Amniotic epithelial cell (primary cell): Measurements from ENCODE around the gene CARNS1.

ENCODE experiments used
- DNase-seq: peaks from one replicate; pipeline ENCODE4 v3.0.0-alpha.2; 2010; ENCODE audit warnings: low read depth

CARNS1 gene

GRCh38 chr11:67428052-67429001 is 12.8 kb downstream of the CARNS1 start, which contains the start of gene RPS6KB2:
Gene RPS6KB2 (plus strand): TSS chr11:67428494. CDS start chr11:67428546, 52 bp downstream.
- DNase-seq = peak; percentile 96

- DNase-seq = no peak
Measured at GRCh38 chr11:67429038-67429668, 13.7 kb downstream of the CARNS1 start.

DNA sequence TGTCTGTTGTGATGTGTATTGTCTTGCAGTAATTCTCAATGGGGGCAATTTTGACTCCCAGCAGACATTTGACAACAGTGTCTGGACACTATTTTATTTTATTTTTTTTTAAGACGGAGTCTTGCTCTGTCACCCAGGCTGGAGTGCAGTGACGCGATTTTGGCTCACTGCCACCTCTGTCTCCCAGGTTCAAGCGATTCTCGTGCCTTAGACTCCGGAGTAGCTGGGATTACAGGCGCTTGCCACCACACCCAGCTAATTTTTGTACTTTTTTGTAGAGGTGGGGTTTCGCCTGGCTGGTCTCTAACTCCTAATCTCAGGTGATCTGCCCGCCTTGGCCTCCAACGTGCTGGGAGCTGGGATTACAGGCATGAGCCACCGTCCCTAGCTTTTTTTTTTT is 14.2 kb downstream of the CARNS1 start:
- no peak for DNase-seq

GRCh38 chr11:67431346-67432249 is 16.1 kb downstream of the CARNS1 start:
- no peak for DNase-seq

GRCh38 chr11:67432655-67433349 is 17.3 kb downstream of the CARNS1 start:
- no peak for DNase-seq

DNA sequence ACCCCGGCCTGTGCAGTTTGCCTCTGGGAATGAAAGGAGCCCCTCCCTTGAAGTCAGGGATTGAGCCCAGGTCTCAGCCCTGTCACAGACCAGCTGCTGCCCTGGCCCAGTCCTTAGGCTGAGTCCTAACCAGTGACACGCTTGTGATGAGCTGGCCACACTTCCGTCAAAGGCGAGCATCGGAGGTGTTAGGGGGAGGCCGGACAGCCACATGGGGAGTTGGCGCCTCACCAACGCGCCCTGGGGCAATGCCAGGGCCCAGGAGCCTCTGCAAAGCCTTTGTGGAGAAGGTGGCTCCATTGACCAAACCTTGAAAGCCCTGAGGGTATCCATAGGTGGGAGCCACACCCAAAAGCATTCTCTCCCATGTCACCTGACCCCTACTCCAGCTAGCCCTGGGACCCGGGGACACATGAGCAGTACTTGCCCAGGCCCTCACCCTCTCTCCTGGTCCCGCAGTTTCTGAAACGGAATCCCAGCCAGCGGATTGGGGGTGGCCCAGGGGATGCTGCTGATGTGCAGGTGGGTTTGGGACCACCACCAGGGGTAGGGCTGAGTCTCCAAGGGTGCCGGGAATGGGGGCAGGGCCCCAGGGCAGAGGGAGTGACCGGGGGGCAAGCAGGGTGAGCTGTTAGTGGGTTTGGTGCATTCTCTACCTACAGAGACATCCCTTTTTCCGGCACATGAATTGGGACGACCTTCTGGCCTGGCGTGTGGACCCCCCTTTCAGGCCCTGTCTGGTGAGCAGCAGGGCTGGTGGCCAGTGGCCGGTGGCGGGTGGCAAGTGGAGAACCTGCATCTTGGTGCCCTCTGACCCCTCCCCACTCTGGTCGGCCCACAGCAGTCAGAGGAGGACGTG is 18.3 kb downstream of the CARNS1 start:
- no peak for DNase-seq

- DNase-seq = no peak
Measured at GRCh38 chr11:67434395-67434881, 19.0 kb downstream of the CARNS1 start.

- DNase-seq = no peak
Measured at GRCh38 chr11:67435031-67435726, 19.7 kb downstream of the CARNS1 start.

DNA sequence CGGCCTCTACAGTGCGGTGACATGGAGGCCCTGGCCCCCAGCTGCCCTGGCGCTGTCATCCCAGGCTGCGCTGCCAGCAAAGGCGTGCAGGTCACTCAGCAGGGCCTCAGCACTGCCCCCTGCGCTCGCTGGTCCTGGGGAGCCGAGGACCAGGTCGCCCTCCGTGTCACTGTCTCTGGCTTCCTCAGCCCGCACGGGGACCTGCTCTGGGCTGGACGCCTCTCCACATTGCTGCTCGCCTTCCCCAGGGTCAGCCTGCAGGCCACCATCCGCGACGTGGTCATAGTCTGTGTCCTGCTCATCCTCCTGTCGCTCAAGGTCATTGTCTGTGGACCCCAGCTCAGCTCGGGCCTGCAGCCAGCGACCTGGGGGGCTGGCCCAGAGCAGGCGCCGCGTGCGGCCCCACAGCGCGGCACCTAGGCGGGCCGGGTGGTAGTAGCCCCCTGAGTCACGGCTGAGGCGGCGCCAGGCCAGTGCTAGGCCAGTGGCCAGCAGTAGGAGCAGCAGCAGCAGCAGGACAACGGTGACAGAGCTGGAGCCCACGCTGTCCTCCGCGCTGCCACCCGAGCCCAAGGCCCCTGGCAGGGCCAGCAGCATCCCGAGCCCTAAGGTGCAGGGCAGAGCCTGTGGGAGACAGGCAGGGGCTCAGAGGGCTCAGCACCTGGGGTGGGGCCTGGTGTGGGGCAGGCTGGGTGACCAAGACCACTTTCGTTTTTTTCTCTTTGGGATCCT is 20.4 kb downstream of the CARNS1 start:
- DNase-seq = no peak

- peak; percentile 34 for DNase-seq
Measured at GRCh38 chr11:67436459-67437081, 21.1 kb downstream of the CARNS1 start.

DNA sequence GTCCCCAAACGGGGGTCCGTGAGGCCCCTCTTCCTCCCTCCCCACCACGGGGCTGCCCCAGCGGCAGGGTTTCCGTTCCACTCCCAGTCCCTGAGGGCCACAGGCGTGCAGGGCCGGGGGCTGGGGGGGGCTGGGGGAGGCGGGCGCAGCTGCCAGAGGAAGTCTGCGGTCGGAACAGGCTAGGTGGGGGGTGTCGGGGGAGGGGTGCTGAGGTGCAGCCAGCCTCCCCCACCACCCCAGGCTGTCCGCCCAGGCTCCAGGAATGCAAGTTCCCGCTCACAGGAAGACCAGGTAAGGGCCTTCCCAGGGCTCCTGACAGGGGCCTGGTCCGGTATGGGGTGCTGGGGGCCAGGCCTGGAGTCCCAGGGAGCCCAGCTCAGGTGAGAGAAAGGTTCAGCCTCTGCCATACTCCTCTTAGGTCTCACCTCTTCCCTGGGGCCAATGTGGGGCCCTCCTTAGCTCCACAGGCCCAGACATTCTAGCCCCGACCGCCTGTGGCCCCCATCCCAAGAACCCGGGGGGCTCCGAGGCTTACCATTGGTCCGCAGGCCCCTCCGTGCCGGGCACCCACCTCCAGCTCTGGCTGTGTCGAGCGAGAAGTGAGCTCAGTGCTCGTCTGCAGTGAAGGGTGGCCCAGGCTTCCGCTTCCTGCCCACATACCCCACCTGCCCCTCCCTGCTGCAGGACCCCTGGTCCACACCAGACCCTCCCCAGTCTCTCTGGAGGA is 21.8 kb downstream of the CARNS1 start, which contains the start of gene PTPRCAP:
Gene PTPRCAP (minus strand): TSS at position 601 of the 727 bp plus-strand sequence. CDS start 63 bp downstream, at position 538.
- no peak for DNase-seq

GRCh38 chr11:67437809-67438157 is 22.3 kb downstream of the CARNS1 start:
- DNase-seq = no peak

DNA sequence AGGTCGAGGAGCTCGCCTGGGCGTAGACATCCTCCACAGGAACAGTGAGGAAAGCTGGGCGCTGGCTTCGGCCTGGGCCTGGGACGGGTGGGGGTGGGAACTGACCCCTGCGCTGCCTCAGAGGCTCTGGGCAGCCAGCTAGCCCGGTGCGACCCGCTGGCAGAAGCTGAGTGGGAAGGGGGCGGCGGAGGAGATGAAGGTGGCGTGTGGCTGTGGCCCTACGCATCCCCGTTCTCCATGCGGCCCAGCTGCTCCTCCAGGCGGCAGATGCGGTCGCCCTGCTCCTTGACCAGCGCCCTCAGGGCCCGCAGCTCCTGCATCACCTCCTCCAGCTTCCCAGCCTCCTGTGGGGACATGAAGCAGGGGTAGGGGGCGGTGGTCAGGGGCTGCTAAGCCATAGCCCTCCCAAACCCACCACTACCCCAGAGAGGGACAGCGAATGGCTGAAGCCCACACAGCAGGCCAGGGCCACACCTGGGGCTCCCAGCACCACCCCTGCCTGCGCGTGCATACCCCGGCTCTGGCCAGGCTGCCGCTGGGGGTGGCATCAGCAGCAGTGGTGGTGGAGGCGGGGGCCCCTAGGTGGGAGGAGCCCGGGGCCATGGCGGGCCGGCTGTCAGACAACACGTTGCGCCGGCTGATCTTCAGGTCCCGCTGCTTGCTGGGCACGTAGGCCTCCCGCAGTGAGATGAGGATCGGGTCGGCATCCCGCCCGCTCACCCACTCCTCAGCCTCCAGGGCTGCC is 22.9 kb downstream of the CARNS1 start:
- no peak for DNase-seq

- DNase-seq = no peak
Measured at GRCh38 chr11:67439321-67440228, 24.1 kb downstream of the CARNS1 start.

- no peak for DNase-seq
Measured at GRCh38 chr11:67440229-67441097, 25.0 kb downstream of the CARNS1 start.
